ENCODE results near the gene SMIM5.

The SMIM5 gene

DNA sequence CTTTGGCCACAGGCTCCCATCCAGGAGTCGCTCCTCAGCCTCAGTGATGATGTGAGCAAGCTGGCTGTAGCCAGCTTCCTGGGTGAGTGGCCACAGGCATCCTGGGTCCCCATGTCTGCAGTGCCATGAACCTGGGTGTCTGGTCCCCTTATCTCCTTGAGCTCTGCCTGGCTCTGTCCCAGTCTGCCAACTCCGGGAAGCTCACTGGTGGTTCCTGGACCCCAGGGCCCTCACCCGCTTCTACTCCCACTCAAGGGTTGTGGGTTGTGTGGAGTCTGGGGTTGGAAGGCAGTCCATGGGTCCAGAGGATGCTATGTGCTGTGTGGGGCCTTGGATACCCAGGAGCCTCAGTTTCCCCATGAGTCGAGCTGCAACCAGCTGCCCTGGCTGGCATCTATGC lies 11.7 kb upstream of the SMIM5 start:
- no peak for DNase-seq (ENCODE audit: extremely low read depth, low read depth)
- TF ChIP-seq, protein P1, sequence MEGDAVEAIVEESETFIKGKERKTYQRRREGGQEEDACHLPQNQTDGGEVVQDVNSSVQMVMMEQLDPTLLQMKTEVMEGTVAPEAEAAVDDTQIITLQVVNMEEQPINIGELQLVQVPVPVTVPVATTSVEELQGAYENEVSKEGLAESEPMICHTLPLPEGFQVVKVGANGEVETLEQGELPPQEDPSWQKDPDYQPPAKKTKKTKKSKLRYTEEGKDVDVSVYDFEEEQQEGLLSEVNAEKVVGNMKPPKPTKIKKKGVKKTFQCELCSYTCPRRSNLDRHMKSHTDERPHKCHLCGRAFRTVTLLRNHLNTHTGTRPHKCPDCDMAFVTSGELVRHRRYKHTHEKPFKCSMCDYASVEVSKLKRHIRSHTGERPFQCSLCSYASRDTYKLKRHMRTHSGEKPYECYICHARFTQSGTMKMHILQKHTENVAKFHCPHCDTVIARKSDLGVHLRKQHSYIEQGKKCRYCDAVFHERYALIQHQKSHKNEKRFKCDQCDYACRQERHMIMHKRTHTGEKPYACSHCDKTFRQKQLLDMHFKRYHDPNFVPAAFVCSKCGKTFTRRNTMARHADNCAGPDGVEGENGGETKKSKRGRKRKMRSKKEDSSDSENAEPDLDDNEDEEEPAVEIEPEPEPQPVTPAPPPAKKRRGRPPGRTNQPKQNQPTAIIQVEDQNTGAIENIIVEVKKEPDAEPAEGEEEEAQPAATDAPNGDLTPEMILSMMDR (IDR thresholded peaks at IDR 0.05; ENCODE audit: low read depth, low read length): no peak

DNA sequence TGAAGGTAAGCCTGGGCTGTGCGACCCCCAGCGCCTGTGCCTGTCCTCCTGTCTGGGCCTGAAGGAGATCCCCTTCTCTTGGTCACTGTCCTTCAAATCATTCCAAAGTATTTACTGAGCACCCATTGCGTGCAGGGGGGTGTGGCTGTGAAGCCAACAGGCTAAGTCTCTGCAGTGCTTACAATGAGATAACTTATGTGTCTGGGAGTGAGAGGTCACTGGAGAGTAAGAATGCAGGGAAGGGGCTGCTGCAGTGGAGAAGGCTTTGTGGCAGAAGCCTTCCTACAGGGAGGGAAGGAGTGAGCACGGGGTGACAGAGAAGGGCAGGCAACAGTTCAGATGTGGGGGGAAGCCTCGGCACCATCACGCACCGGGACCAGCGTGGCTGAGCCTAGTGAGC lies 11.2 kb upstream of the SMIM5 start:
- DNase-seq (ENCODE audit: extremely low read depth, low read depth): no peak
- TF ChIP-seq, protein P1 (IDR thresholded peaks at IDR 0.05; ENCODE audit: low read depth, low read length): no peak

DNA sequence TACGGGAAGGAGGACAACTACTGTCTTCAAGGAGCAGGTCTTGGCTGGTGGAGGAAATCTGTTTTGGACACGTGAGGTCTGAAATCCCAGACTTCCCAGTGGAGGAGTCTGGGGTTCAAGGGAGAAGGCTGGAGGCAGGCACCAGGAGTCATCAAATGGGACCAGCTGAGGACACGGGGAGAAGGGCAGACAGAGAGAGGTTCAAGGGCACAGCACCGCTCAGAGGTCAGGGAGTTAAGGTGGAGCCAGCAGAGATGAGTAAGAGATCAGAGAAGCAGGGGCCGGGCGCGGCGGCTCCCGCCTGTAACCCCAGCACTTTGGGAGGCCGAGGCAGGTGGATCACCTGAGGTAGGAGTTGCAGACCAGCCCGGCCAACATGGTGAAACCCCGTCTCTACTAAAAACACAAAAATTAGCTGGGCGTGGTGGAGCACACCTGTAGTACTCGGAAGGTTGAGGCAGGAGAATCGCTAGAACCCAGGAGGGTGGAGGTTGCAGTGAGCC lies 10.4 kb upstream of the SMIM5 start:
- TF ChIP-seq, protein P1 (IDR thresholded peaks at IDR 0.05; ENCODE audit: low read depth, low read length): no peak
- DNase-seq (ENCODE audit: extremely low read depth, low read depth): no peak

DNA sequence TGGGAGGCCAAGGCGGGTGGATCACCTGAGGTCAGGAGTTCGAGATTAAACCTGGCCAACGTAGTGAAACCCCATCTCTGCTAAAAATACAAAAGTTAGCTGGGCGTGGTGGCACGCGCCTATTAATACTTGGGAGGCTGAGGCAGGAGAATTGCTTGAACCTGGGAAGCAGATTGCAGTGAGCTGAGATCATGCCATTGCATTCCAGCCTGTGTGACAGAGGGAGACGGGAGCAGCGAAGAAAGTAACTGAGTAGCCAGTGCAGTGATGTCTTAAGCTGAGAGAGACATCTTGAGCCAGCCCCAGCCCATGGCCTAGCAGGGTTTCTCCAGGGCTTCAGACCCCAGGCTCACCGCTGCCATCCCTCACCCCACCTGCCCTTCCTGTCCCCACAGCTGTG lies 9.8 kb upstream of the SMIM5 start:
- TF ChIP-seq, protein P1 (IDR thresholded peaks at IDR 0.05; ENCODE audit: low read depth, low read length): no peak
- no peak for DNase-seq (ENCODE audit: extremely low read depth, low read depth)

DNA sequence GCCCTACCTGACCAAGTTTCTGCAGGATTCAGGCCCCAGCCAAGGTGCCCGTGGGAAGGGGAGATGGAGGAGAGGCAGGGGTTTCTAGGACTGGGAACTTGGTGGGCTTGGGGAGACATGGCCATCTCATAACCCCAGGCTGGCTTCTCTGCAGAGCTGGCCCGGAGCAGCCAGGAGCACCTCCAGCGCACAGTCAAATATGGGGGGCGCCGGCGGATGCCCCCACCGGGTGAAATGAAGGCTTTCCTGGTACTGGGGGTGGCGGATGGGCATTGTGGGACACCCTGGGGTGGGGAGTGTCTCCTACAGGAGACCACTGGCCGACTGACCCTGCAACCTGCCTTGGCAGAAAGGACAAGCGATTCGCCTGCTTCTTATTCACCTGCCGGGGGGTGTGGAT lies 9.2 kb upstream of the SMIM5 start:
- TF ChIP-seq, protein P1 (IDR thresholded peaks at IDR 0.05; ENCODE audit: low read depth, low read length): no peak
- DNase-seq (ENCODE audit: extremely low read depth, low read depth): no peak

DNA sequence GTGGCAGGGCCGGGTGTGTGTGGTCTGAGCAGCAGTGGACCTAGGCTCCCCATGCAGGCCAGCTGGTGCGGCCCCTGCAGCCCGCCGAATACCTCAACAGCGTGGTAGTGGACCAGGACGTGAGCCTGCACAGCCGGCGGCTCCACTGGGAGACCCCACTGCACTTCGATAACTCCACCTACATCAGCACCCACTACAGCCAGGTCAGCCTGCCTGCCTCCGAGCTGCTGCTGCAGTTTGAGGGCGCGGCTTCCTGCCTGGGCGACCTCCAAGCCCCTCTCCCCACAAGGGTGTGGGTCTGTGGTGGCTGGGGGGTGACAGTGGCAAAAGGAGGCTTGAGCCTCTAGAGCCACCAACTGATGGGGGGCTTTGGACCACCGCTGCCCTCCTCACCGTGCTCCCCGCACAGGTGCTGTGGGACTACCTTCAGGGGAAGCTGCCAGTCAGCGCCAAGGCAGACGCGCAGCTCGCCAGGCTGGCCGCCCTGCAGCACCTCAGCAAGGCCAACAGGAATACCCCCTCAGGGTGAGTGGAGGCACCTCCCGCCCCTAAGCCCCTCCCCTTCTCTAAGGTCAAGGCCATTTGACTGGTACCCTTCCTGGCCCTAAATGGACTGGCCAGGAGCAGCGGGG lies 8.4 kb upstream of the SMIM5 start:
- no peak for DNase-seq (ENCODE audit: extremely low read depth, low read depth)
- TF ChIP-seq, protein P1 (IDR thresholded peaks at IDR 0.05; ENCODE audit: low read depth, low read length): no peak

DNA sequence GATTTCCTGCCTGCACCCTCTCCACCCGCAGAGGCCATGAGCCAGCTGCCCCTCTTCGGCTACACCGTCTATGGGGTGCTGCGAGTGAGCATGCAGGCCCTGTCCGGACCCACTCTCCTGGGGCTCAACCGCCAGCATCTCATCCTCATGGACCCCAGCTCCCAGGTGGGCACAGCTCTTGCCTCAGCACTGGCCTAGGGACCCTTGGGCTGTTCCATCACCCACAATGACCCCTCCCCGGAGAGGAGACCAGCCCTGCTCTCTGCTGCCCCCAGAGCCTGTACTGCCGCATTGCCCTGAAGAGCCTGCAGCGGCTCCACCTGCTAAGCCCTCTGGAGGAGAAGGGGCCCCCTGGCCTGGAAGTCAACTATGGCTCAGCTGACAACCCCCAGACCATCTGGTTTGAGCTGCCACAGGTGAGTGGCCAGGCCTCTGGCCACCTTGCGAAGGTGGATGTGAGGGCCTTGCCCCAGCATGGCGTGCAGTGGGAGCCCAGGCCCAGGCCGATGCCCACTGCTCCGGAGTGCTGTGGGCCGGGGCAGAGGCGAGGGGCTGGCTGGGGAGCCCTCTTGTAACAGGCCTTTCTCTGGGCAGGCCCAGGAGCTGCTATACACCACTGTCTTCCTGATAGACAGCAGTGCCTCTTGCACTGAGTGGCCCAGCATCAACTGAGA lies 7.3 kb upstream of the SMIM5 start:
- no peak for DNase-seq (ENCODE audit: extremely low read depth, low read depth)
- TF ChIP-seq, protein P1 (IDR thresholded peaks at IDR 0.05; ENCODE audit: low read depth, low read length): peak; percentile 57
